NCI-H1930 (cell line): ENCODE measurements around the gene RNASEH2A.
A peak's percentile ranks its signal among the peaks of the same experiment; 100 is the strongest.

Experiments used
- DNase-seq, 2 experiments: peaks; one replicate each; lab custom pipeline; 2025; lab: John Stamatoyannopoulos, UW

The RNASEH2A gene

DNA sequence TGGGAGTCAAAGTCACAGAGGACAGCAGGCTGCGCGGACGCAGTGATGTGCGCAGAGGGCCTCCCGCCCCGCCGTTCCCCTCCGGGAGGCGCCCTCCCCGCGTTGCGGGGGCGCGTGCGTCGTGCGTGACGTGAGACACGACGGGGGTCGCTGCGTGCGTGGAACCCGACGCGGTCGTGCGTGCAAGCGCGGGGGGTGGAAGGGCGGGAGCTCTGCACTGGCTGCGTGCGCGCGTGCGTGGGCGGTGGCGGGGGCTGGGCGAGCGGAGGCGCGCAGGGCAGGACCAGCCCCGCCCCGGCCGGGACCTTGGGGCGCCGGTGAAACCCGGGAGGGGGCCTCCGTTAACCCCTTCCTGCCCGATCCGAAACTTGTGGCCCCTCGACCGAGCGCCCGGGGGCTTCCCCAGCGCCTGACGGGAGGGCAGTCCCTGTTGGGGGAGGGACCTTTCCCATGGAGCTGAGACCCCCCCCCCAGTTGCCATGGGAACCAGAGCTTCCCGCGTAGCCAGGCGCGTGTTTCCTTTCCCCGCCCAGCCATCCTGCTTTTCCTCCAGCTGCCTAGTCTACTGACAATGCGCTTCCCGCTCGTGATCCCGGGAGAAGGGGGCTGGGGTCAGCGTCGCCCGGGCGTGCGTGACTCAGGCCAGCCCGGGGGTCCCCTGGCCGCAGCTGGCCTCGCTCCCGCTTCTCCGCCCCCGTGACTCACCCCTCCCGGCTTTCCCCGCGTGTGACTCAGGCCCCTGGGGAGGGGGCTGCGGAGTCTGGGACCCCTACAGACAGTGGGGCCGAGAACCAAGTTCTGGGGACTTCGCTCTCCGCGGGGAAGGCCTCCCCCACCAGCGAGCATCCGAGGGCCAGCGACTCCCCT lies 23.7 kb upstream of the RNASEH2A start:
- DNase-seq = peak; percentile 49 to 50

GRCh38 chr19:12783291-12783848 lies 23.0 kb upstream of the RNASEH2A start:
- no peak for DNase-seq

DNA sequence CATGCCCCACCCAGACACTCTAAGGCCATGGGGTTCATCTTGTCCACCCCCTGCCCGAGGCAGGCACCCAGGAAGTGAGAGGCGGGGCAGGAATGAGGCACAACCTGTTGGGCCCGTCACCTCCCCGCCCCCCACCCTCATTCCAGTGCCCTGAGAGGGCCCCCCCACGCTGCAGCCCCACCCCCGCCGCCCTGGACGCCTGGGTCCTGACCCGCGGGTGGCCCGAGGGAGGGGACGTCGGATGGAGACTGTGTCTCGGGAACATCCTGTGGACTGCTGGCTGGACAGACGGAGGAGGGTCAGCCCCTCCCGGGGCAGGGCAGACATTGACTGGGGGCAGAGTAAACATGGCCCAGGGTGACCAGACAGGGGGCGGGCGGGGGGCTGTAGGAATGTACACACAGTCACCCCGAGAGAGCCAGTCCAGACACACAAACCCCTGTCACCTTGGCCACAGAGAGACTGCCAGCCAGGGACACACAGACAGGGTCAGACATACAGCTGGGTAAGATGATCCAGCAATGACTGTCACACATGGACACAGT lies 22.5 kb upstream of the RNASEH2A start:
- DNase-seq = no peak

- DNase-seq = no peak
These were observed 22.0 kb upstream of the RNASEH2A start for GRCh38 chr19:12784394-12784870.

DNA sequence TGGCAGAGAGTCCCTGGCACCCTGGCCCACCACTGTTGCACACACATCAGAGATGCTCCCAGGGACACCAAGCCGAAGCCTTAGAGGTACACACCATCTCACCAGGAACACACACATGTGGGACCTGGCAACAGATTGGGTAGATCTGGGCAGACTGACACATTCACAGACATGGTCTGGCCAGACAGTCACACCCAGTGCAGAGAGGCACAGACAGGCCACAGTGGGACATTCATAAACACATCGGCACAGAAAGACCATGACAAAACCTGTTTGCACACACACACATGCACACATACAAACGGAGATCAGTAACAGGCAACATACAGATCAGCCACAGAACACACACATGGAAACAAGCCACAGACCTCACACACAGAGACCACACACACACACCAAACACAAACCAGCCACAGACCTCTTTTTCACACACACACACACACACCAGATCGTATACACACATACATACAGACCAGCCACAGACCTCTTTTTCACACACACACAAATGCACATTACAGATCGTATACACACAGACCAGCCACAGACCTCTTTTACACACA lies 21.4 kb upstream of the RNASEH2A start:
- DNase-seq = no peak

- DNase-seq = no peak
These were observed 20.9 kb upstream of the RNASEH2A start for GRCh38 chr19:12785431-12786031.

DNA sequence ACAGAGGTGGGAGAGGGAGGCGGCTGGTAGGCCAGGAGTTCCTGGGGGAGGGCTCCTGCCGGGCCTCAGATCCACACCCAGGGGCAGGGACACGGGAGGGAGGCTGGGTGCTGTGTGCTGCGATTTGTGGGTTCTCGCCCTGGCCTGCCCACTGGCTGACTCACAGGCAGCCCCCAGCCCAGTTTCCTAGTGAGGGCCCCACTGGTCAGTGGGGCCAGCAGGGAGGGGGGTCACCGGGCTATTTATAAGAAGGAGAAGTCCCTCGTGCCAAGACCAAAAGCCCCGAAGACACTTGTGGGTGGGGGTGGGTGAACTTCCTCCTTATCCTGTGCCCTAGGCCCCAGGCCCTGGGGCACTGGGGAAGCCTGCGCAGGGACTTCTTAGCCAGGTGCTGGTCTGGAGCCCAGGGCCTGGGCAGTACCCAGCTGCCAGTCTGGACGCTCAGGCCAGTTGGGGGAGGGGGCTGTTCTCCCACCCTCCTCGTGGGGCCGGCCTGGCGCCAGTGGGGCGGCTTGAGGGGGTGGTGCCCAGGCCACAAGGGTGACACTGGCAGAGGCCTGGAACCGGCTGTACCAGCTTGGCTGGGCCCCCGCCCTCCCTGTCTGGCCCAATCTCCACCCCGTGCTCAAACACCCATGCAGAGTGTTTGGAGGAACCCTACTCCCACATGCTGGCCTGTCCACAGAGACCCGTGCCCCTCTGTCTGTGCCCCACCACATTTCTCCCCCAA lies 20.1 kb upstream of the RNASEH2A start:
- no peak for DNase-seq

DNA sequence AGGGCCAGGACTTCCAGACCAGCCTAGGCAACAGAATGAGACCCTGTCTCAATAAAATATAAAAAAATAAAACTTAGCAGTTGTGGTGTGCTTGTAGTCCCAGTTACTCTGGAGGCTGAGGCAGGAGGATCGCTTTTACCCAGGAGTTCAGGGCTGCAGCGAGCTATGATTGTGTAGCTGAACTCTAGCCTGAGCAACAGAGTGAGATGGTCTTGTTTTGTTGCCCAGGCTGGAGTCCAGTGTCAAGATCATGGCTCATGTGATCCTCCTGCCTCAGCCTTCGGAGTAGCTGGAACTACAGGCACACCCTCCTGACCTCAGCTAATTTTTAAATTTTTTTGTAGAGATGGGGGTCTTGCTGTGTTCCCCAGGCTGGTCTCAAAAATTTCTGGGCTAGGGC lies 19.4 kb upstream of the RNASEH2A start:
- DNase-seq = no peak

DNA sequence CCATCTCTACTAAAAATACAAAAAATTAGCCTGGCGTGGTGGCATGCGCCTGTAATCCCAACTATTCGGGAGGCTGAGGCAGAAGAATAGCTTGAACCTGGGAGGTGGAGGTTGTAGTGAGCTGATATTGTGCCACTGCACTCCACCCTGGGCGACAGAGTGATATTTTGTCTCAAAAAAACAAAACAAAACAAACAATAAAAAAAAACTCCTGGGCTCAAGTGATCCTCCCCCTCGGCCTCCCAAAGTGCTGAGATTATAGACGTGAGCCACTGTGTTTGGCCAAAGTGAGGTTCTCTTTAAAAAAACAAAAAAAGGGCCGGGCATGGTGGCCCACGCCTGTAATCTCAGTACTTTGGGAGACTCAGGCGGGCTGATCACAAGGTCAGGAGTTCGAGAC lies 18.9 kb upstream of the RNASEH2A start:
- DNase-seq = no peak

GRCh38 chr19:12788042-12788681 lies 18.2 kb upstream of the RNASEH2A start:
- no peak for DNase-seq

DNA sequence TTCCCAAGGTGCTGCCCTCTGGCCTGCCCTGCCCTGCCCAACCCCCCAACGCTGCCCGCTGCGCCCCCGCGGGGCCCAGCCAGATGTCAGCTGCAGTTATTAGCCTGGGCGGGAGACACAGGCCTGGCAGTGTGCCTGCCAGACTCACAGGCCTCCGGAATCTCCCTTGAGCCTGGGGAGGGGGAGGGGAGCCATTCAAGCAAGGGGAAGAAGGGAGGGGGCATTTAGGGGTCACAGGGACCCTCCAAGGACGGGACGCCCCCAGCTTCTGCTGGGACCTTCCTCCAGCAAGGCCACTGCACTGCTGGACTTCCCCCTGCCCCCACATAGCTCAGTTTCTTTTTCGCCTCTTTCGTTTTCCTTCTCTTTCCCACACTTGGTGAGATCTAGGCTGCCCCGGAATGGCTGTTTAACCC lies 17.7 kb upstream of the RNASEH2A start:
- DNase-seq = no peak

DNA sequence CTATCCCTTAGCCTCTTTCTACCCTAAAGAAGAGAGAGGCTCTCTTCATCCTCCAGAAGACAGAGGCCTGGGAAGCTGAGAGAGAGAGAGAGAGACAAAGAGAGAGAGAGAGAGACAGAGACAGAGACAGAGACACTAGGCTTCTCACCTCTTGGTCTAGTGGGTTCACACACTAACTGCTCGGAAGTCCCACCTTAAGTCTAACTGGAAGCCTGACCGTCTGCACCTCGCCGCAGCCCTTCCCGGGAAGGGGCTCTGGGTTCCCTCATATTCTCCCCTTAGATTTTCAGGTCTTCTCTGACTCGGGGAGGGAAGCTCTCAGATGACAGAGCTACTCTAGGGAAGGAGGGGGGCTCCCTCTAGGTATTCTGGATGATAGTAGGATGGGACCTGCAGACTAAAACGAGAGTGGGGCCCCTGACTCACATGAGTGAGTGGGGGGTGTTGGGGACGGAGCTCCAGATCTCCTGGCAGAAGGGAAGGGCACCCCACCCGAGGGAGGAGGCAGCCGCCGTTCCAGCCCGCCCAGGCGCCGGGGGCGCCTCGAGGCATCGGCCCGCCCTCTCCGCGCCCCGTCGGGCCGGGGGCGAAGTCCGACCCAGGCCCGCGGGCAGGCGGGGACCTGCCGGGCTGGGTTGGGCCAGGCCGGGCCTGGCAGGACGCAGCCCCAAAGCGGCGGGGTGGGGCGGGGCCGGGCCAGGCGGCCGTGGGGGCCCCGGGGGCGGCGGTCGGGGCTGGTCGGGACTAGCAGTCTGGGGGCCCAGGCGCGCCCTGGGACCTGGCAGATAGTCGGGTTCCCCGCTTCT lies 17.1 kb upstream of the RNASEH2A start:
- DNase-seq = no peak

DNA sequence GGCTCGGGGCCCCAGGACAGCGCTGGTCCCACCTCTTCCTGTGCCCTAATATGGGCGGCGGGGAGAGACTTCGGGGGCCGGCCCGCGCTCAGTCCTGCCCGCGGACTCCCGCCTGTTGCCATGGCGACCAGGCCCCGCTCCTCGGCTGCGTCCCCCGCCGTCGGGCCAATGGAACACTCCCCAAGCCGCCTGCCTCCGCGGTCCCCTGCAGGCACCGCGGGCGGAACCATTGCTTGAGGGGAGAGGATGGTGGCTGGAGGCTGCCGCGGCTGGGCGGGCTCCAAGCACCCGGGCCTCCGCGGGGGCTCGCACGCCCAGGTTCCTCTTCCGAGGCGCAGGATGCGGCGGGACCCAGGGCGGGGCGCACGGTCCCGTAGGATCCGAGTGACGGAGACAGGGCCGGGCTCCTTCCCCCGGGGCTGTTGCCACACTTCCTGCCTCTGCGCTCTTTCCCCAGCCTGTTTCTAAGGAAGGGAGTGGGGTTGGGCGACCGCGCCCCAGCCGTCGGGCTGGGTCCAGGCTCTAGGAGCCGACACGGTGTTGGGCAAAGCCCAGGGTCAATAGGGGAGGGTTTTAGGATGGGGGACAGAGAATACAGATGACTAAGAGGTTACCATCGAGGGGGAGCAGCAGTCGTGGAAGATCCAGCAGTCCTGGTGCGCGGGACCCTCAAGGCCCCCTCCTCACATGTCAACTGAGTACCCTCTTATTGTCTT lies 16.3 kb upstream of the RNASEH2A start:
- DNase-seq = peak; percentile 78 to 79

- no peak for DNase-seq
These were observed 15.6 kb upstream of the RNASEH2A start for GRCh38 chr19:12790628-12791344.

- DNase-seq = peak; percentile 74 to 85
These were observed 14.9 kb upstream of the RNASEH2A start, which contains the start of gene JUNB for GRCh38 chr19:12791345-12792050. TSS of gene JUNB (plus strand) at chr19:12791486. CDS start at chr19:12791772, 286 bp downstream.

DNA sequence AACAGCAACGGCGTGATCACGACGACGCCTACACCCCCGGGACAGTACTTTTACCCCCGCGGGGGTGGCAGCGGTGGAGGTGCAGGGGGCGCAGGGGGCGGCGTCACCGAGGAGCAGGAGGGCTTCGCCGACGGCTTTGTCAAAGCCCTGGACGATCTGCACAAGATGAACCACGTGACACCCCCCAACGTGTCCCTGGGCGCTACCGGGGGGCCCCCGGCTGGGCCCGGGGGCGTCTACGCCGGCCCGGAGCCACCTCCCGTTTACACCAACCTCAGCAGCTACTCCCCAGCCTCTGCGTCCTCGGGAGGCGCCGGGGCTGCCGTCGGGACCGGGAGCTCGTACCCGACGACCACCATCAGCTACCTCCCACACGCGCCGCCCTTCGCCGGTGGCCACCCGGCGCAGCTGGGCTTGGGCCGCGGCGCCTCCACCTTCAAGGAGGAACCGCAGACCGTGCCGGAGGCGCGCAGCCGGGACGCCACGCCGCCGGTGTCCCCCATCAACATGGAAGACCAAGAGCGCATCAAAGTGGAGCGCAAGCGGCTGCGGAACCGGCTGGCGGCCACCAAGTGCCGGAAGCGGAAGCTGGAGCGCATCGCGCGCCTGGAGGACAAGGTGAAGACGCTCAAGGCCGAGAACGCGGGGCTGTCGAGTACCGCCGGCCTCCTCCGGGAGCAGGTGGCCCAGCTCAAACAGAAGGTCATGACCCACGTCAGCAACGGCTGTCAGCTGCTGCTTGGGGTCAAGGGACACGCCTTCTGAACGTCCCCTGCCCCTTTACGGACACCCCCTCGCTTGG lies 14.1 kb upstream of the RNASEH2A start:
- peak; percentile 28 to 50 for DNase-seq

- no peak for DNase-seq
These were observed 13.5 kb upstream of the RNASEH2A start for GRCh38 chr19:12792853-12793289.
